ENCODE measurements around the gene PARD6A.

PARD6A gene

DNA sequence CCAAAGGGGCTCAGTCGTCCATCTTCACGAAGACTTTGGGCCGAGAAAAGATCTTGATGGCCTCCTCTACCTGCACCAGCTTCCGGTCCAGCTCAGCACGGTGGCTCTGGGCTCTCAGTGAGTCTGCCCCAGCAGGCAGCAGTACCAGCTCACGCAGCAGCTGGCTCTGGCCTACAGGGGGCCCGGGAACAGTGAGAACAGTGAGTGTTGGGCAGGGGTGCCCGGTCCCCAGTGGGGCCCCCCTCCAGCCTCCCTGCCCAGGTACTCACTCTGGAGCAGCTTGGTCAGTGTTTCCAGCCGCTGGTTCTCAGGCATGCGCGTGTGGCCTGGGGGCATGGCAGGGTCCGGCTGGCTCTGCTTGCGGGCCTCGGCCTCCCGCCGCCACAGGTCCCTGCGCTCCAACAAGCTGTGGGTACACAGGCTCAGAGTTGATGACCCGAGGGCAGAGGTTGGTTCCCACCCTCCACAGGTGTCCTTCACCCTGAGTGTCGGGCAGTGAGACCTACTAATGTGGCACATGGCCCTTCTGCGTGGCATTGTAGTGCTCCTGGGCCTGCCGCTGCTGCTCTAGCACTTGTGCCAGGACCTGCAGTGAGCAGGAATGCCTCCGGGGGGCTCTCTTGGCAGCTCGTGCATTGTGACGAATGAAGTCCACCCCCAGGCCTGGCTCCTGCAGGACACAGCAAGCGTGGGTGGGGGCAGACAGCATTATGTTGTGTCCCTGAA lies 2.6 kb downstream of the PARD6A start:
- H3K4me3 ChIP-seq (ENCODE audit: low read length): no peak overlapping the region
- no peak overlapping the region for H3K27ac ChIP-seq (ENCODE audit: low read length)
- no peaks in the 10 kb centered on the region for H3K9me3 ChIP-seq (replicated peaks; ENCODE audit: insufficient read depth, low read length)
- H3K79me2 ChIP-seq (ENCODE audit: low read length): peaks cover 46% of the 10 kb centered on the region
- no peaks in the 10 kb centered on the region for H3K9me2 ChIP-seq (replicated peaks; ENCODE audit: insufficient read depth, low read length)
- TF ChIP-seq, protein P1, sequence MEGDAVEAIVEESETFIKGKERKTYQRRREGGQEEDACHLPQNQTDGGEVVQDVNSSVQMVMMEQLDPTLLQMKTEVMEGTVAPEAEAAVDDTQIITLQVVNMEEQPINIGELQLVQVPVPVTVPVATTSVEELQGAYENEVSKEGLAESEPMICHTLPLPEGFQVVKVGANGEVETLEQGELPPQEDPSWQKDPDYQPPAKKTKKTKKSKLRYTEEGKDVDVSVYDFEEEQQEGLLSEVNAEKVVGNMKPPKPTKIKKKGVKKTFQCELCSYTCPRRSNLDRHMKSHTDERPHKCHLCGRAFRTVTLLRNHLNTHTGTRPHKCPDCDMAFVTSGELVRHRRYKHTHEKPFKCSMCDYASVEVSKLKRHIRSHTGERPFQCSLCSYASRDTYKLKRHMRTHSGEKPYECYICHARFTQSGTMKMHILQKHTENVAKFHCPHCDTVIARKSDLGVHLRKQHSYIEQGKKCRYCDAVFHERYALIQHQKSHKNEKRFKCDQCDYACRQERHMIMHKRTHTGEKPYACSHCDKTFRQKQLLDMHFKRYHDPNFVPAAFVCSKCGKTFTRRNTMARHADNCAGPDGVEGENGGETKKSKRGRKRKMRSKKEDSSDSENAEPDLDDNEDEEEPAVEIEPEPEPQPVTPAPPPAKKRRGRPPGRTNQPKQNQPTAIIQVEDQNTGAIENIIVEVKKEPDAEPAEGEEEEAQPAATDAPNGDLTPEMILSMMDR (IDR thresholded peaks at IDR 0.05; ENCODE audit: low read length): no peak; the same call in none of the 2 replicates
- TF ChIP-seq EZH2 (optimal IDR thresholded peaks at IDR 0.05; ENCODE audit: low read depth, low read length): no peak
- no peak for TF ChIP-seq EZH2phosphoT487 (IDR thresholded peaks at IDR 0.05; ENCODE audit: low read length)
- peaks cover 28% of the 10 kb centered on the region for H3K4me1 ChIP-seq (ENCODE audit: low read length)
- no peaks in the 10 kb centered on the region for H3K36me3 ChIP-seq (replicated peaks; ENCODE audit: insufficient read depth, low read length)
- H3K27me3 ChIP-seq (replicated peaks; ENCODE audit: insufficient read depth, low read length): no peaks in the 10 kb centered on the region
- no peak for DNase-seq
- H3K4me2 ChIP-seq (ENCODE audit: low read depth, low read length): no peak overlapping the region
- no peaks in the 10 kb centered on the region for H4K20me1 ChIP-seq (ENCODE audit: insufficient read depth, low read length)
- H3F3A ChIP-seq (ENCODE audit: insufficient read depth, low read length): peaks cover 23% of the 10 kb centered on the region
- H2AFZ ChIP-seq (ENCODE audit: low read length): no peak overlapping the region
- H3K9ac ChIP-seq (ENCODE audit: low read length): no peak overlapping the region

DNA sequence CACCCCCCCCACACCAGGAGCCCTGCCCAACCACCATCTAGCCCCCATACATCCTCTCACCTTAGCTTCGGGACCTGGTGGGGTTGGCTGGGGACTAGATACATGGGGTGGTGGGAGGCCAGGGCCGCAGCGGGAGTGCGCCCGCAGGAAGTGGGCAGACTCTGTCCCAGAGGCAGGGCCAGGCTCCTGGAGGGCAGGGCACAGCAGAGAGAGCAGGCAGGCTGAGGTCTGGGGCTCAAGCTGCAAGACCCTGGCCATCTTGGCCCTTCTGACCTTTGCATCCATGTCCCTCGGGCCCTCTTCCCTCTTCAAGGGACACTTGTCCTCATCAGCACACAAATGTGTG lies 3.1 kb downstream of the PARD6A start:
- TF ChIP-seq EZH2phosphoT487 (IDR thresholded peaks at IDR 0.05; ENCODE audit: low read length) (no peak), EZH2 (optimal IDR thresholded peaks at IDR 0.05; ENCODE audit: low read depth, low read length) (no peak)
- TF ChIP-seq, protein P1 (IDR thresholded peaks at IDR 0.05; ENCODE audit: low read length): no peak
- Histone ChIP-seq H3K4me3 (ENCODE audit: low read length) (no peak overlapping the region), H3F3A (ENCODE audit: insufficient read depth, low read length) (peaks cover 23% of the 10 kb centered on the region), H3K27me3 (replicated peaks; ENCODE audit: insufficient read depth, low read length) (no peaks in the 10 kb centered on the region), H3K4me2 (ENCODE audit: low read depth, low read length) (no peak overlapping the region), H3K9me2 (replicated peaks; ENCODE audit: insufficient read depth, low read length) (no peaks in the 10 kb centered on the region), H3K9me3 (replicated peaks; ENCODE audit: insufficient read depth, low read length) (no peaks in the 10 kb centered on the region), H3K9ac (ENCODE audit: low read length) (no peak overlapping the region), H3K27ac (ENCODE audit: low read length) (no peak overlapping the region), H3K79me2 (ENCODE audit: low read length) (peaks cover 41% of the 10 kb centered on the region), H2AFZ (ENCODE audit: low read length) (no peak overlapping the region), H3K4me1 (ENCODE audit: low read length) (peaks cover 32% of the 10 kb centered on the region), H4K20me1 (ENCODE audit: insufficient read depth, low read length) (no peaks in the 10 kb centered on the region), H3K36me3 (replicated peaks; ENCODE audit: insufficient read depth, low read length) (no peaks in the 10 kb centered on the region)
- no peak for DNase-seq

DNA sequence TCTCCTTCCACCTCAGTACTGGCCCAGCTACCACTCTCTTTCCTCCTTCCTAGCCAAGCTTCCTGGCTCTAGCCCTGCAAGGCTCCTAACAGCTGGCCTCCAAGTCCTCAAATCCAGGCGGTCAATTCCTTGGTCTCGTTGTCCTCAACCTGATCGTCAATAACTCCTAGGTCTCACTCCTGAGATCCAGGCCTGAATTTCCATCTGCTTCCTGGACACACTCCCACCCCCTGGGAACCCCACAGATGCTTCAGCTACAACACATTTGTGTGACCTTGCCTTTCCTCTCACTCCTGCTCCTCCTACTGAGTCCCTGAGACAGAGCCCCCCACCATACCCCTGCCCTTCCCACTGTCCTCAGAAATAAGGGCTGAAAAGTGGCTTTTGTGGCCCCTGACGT lies 3.5 kb downstream of the PARD6A start:
- Histone ChIP-seq H2AFZ (ENCODE audit: low read length) (no peak overlapping the region), H3K9me2 (replicated peaks; ENCODE audit: insufficient read depth, low read length) (no peaks in the 10 kb centered on the region), H3F3A (ENCODE audit: insufficient read depth, low read length) (peaks cover 23% of the 10 kb centered on the region), H3K9me3 (replicated peaks; ENCODE audit: insufficient read depth, low read length) (no peaks in the 10 kb centered on the region), H3K27ac (ENCODE audit: low read length) (no peak overlapping the region), H3K9ac (ENCODE audit: low read length) (no peak overlapping the region), H4K20me1 (ENCODE audit: insufficient read depth, low read length) (no peaks in the 10 kb centered on the region), H3K4me3 (ENCODE audit: low read length) (no peak overlapping the region), H3K4me1 (ENCODE audit: low read length) (peaks cover 28% of the 10 kb centered on the region), H3K4me2 (ENCODE audit: low read depth, low read length) (no peak overlapping the region), H3K27me3 (replicated peaks; ENCODE audit: insufficient read depth, low read length) (no peaks in the 10 kb centered on the region), H3K79me2 (ENCODE audit: low read length) (peaks cover 37% of the 10 kb centered on the region), H3K36me3 (replicated peaks; ENCODE audit: insufficient read depth, low read length) (no peaks in the 10 kb centered on the region)
- TF ChIP-seq EZH2phosphoT487 (IDR thresholded peaks at IDR 0.05; ENCODE audit: low read length): no peak
- TF ChIP-seq, protein P1 (IDR thresholded peaks at IDR 0.05; ENCODE audit: low read length): no peak
- no peak for TF ChIP-seq EZH2 (optimal IDR thresholded peaks at IDR 0.05; ENCODE audit: low read depth, low read length)
- DNase-seq: no peak

Data from MM.1S (cell line).